Activated B cell treated with CpG ODN at 0.5 μM for 24 hours (primary cell): ENCODE measurements around the gene KRI1. TPM values are rescaled to one million over a fixed set of nuclear protein-coding genes. Genes with fewer than 3 reads are reported as not detected.

Experiments
- ATAC-seq: fragments of 200-7000 bp; cut with Tn5 transposase; one replicate; pipeline ENCODE4 v1.10.0; 2021; ENCODE audit warnings: low read depth, mild to moderate bottlenecking, moderate library complexity
- CTCF ChIA-PET: fragments of 350-600 bp; sonication (Branson Sonifier 250); formaldehyde crosslinking; loops from one replicate; lab custom pipeline; 2021; ENCODE audit warnings: antibody characterized with exemption; lab: Charles Lee
- POLR2A ChIA-PET: fragments of 350-600 bp; sonication (Branson Sonifier 250); formaldehyde crosslinking; loops from one replicate; lab custom pipeline; 2021; ENCODE audit warnings: antibody characterized with exemption; lab: Charles Lee
- DNase-seq: peaks from one replicate; pipeline ENCODE4 v3.0.0; 2022
- H3K27ac Mint-ChIP-seq: one replicate; pipeline ENCODE4 v1.8.0; 2020; ENCODE audit warnings: mixed read lengths
- H3K27me3 Mint-ChIP-seq: one replicate; pipeline ENCODE4 v1.8.0; 2021; ENCODE audit warnings: mixed read lengths
- H3K36me3 Mint-ChIP-seq: one replicate; pipeline ENCODE4 v1.8.0; 2021; ENCODE audit warnings: low read depth, mixed read lengths
- H3K4me1 Mint-ChIP-seq: one replicate; pipeline ENCODE4 v1.8.0; 2021; ENCODE audit warnings: mixed read lengths
- H3K4me3 Mint-ChIP-seq: one replicate; pipeline ENCODE4 v1.8.0; 2020; ENCODE audit warnings: mild to moderate bottlenecking, mixed read lengths
- H3K9me3 Mint-ChIP-seq: one replicate; pipeline ENCODE4 v1.8.0; 2020; ENCODE audit warnings: mixed read lengths
- intact Hi-C: fragments of 100-400 bp; cut with micrococcal nuclease; formaldehyde crosslinking; loops from one replicate; pipeline ENCODE4 v1.15.1; 2024
- total RNA-seq: library from RNA; stranded (reverse); gene quantifications from 2 replicates; pipeline ENCODE4 v1.2.3, GENCODE V29; 2022
- TF ChIP-seq, protein P1 (sequence below): fragments of 200-600 bp; IDR thresholded peaks from one replicate; pipeline ENCODE4 v1.8.0; 2022; ENCODE audit warnings: antibody characterized with exemption, mild to moderate bottlenecking

KRI1 gene
- total RNA-seq, 1 donor from 2014 or later = 48.1 TPM

DNA sequence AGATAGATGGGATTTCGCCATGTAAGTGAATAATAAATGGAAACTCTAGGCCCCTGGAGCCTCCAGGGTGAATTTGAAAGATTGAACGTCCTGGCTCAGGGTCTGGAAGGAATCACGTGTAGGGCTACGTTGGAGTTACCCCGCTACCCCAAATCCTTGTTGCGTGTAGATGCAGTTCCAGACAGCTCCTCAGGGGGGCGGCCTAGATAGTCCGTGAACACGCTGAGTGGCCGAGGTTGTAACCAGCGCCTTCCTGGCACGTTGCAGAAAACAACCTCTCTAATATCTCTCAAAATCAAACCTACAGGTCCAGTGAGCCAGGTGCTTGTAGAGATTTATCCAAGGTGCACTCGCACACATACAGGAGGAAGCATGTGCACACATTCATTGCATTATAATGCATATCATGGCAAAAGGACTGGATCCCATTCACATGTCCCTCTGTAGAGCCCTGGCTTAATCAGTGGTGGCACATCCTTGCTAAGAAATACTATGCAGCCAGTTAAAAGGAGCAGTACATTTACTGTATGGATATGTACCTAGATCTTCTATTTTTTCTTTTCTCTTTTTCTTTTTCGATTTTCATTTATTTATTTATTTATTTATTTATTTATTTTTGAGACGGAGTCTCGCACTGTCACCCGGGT, 60.1 kb downstream of the KRI1 start:
- H3K27ac Mint-ChIP-seq = no peak overlapping the region
- no peaks in the 10 kb centered on the region for H3K27me3 Mint-ChIP-seq
- no peaks in the 10 kb centered on the region for H3K9me3 Mint-ChIP-seq
- H3K4me1 Mint-ChIP-seq = peaks cover 15% of the 10 kb centered on the region
- ATAC-seq (peak; percentile 35), DNase-seq (peak; percentile 64)
- peaks cover 3% of the 10 kb centered on the region for H3K36me3 Mint-ChIP-seq
- TF ChIP-seq, protein P1, sequence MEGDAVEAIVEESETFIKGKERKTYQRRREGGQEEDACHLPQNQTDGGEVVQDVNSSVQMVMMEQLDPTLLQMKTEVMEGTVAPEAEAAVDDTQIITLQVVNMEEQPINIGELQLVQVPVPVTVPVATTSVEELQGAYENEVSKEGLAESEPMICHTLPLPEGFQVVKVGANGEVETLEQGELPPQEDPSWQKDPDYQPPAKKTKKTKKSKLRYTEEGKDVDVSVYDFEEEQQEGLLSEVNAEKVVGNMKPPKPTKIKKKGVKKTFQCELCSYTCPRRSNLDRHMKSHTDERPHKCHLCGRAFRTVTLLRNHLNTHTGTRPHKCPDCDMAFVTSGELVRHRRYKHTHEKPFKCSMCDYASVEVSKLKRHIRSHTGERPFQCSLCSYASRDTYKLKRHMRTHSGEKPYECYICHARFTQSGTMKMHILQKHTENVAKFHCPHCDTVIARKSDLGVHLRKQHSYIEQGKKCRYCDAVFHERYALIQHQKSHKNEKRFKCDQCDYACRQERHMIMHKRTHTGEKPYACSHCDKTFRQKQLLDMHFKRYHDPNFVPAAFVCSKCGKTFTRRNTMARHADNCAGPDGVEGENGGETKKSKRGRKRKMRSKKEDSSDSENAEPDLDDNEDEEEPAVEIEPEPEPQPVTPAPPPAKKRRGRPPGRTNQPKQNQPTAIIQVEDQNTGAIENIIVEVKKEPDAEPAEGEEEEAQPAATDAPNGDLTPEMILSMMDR = no peak
- ChIA-PET CTCF (interaction anchor here (1.1 to 1.9 kb wide), 2 partner anchors 60 to 67 kb away, joined by 3 to 8 read pairs; partner anchors contain the start of gene KRI1), POLR2A (interaction anchor here (0.7 to 1.0 kb wide), 3 partner anchors 64 to 175 kb away, joined by 3 to 5 read pairs (median 4); no protein-coding TSS in a partner anchor)
- H3K4me3 Mint-ChIP-seq = peak overlapping the region; percentile 46
- intact Hi-C loops = loop anchor here (1.0 kb wide), 1 partner anchor 67 kb away; no protein-coding TSS in a partner anchor

Other genes starting within 250 kb of the KRI1 start
- 12.8 and 15.0 TPM in 2 replicates for gene FDX2, start 250.0 kb downstream of the KRI1 start, total RNA-seq
- gene RAVER1, start 232.5 kb downstream of the KRI1 start, total RNA-seq = 77.0 and 80.8 TPM in 2 replicates
- gene ICAM3, start 226.4 kb downstream of the KRI1 start, total RNA-seq = 147 and 166 TPM in 2 replicates
- gene TYK2, start 185.4 kb downstream of the KRI1 start, total RNA-seq = 302 and 356 TPM in 2 replicates
- 172 and 173 TPM in 2 replicates for gene CDC37, start 162.5 kb downstream of the KRI1 start, total RNA-seq
- 6.6 and 8.6 TPM in 2 replicates for gene PDE4A, start 145.5 kb downstream of the KRI1 start, total RNA-seq
- 38.9 and 48.0 TPM in 2 replicates for gene KEAP1, start 62.7 kb downstream of the KRI1 start, total RNA-seq
- 0.12 TPM in 1 of 2 replicates, not detected in the other for gene S1PR5, start 48.6 kb downstream of the KRI1 start, total RNA-seq
- 37.8 and 39.1 TPM in 2 replicates for gene ATG4D, start 22.1 kb downstream of the KRI1 start, total RNA-seq
- 10.1 and 10.9 TPM in 2 replicates for gene CDKN2D, start 3.0 kb upstream of the KRI1 start, total RNA-seq
- gene AP1M2, start 21.3 kb upstream of the KRI1 start, total RNA-seq = not detected in 2 replicates
- 195 and 213 TPM in 2 replicates for gene SLC44A2, start 59.5 kb upstream of the KRI1 start, total RNA-seq
- gene ILF3, start 88.3 kb upstream of the KRI1 start, total RNA-seq = 373 and 399 TPM in 2 replicates
- gene QTRT1, start 135.4 kb upstream of the KRI1 start, total RNA-seq = 69.4 and 74.9 TPM in 2 replicates
- gene DNM2, start 152.1 kb upstream of the KRI1 start, total RNA-seq = 220 and 257 TPM in 2 replicates